Suppressor macrophage treated with lipopolysaccharide for 1 hour (primary cell): ENCODE results near the gene POLR1D.

Experiments
- DNase-seq, 3 donors: peaks; one replicate each; pipeline ENCODE4 v3.0.0-alpha.2; 2020 to 2022

Gene POLR1D

GRCh38 chr13:27641711-27642502, 20.2 kb downstream of the POLR1D start:
- no peak for DNase-seq

DNA sequence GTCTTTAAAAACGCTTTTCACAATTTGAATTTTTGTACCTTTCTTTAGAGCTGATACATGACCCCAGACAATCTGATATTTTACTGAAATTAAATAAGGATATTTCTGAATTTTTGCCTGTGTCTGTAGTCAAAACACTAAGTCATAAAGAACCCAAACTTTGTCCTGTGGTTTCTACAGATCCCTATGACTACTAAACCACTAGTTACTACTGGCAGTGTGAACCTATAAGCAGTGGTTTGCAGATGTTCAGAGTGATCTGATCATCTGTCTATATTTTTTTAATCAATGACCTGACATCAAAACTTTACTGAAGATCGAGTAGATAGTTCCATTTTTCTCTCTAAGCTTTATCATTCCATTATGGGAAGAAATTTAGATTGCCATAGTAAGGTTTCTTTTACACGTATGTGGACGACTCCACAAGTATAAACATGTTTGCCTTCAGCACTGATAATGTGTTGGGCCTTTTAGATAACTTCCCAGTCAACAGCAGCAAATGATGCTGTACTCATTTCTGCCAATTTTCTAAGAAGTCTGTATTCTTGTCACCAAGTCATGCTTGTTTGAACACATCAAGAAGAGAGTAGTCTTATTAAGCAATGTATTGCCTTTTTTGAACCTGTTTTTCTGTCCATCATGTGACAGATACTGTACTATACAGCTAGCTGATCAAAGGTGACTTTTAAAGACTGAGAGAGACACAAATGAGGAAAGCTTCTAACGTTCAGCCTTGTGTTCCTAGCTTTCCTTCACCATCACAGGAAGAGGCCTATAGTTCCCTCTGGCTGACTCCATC, 21.8 kb downstream of the POLR1D start:
- no peak for DNase-seq

DNA sequence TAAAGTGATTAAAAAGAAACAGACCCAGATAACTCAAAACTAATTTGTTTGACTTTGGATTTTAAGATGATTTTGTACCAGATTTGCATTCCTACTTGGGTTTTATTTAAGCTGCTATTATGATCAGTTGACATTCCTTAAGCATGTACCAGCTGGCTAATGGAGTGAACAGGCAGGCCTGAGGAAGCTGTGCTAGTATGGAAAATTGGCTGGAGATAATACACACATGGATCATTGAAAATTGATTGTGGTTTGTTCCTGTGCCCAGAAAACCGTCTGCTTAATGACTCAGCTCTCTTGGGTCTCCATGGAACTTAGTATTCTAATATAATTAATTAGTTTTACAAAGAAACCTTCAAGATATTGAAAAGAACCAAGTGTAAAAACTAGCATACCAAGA, 22.6 kb downstream of the POLR1D start:
- DNase-seq = no peak

DNA sequence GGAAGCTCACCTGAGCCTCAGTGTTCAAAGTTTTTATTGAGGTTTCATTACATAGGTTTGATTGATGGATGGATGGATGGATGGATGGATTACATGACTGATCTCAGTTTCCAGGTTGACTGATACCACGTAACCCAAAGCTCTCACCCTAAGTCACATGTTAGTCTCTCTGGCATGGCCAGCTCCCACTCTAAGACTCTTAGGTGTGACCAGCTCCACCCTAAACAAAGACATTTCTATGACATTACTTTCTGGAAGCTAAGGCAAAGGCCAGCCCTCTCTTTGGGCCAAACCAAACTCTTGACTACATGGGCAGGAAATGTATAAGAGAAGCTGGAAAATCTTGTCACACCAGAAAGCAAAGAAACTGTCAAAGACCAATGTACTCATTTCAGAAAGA, 28.6 kb downstream of the POLR1D start:
- no peak for DNase-seq

DNA sequence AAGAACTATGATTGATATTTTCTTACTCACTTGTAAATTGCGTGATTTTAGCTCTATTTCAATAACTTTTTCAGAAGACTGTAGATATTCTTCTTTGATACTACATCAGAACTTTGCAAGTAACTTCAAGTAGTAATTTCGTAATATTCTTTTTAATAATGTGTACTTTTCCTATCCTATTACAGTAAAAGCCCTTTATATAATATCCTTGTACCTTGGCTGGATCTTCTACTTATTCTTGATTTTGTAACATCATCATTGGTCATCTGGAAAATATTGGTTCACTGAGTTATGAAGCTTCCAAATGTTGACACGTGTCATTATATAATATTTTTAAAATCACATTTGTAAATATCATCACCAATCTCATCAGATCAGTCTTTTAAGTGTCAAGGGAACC, 32.4 kb downstream of the POLR1D start:
- no peak for DNase-seq

- DNase-seq = no peak
These were observed 33.1 kb downstream of the POLR1D start for GRCh38 chr13:27654816-27655215.

DNA sequence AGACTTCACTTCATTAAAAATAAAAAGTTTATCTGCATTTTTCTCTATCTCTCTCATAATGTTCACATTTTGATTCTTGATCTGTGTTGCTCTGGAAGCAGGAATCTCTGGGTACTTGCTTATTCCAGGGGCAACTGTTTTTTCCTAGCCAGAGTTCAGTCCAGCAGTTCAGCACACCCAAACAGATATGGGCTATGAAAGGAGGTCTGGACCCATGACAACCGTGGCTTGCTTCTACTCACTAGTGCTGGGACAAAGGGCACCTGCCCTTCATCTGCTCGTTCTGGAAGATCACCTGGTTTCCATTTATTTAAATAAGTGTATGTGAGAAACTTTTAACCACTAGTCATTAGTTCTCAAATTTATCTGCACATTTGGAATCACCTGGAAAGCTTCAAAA, 36.0 kb downstream of the POLR1D start:
- DNase-seq = no peak

DNA sequence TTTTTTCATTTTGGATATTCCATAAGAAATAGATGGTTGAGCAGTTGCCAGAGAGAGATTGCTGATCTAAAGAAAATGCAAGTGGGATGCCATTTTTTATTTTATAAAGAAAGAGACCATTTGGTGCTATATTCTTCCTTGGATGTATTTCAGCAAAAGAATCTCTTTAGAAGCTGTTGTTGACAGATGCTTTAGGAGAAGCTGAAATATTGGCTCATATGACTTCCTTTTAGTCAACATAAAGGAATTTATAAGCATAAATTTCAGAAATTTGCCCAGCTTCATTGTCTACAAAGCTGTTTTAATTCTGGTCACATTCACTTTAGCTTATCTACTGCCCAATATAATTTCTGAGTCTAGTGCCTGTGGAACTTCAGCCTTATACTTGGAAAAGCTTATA, 36.9 kb downstream of the POLR1D start:
- DNase-seq = no peak

DNA sequence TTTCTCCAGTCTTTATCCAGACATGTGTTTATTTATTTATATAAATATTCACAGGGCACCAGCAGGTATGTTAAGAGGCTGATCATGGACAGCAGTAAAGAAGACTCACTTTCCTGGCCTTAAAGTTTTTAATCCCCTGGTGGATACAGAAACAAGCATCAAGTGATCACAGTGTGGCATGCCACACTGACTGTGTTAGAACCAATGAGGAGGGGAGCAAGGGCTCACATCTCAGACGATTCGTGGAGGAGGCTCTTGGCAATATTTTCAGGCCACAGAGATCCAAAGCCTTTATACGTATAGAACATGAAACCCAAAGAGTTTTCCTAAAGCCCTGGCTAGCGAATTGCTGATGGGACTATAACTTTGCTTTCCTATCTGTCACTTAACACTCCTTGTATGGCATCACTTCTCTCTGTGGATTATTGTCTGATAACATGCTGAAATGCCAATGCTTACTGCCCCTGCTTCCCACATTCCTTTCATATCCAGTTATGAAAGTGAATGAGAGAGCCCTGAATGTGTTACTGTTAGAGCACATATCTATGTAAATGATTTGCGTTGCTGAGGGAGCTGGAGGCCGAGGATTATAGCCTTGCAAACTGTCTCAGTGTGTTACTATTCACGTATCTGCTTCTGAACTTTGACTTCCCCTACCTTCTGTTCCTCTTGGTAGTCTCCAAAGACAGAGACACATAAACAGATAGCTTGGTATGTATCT, 37.6 kb downstream of the POLR1D start:
- DNase-seq = no peak

DNA sequence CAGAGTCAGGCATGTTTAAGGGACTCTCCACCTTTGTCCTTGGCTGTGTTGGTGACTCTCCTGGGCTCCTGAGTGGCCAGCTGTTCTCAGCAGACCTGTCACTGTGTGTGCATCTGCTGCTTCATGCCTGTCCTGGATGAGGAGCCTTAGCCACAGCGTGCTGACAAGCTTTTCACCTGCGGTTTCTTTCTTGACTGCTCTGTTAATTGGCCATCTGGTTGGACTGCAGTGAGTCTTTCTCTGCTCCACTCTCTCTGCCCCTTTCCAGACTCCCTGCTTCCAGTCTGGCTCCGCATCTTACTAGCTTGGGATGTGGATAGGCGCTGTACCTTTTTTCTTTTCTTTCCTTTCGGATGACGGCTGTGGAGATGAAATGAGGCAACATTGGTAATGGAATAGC, 38.8 kb downstream of the POLR1D start:
- no peak for DNase-seq

- no peak for DNase-seq
These were observed 39.3 kb downstream of the POLR1D start for GRCh38 chr13:27661017-27661416.

DNA sequence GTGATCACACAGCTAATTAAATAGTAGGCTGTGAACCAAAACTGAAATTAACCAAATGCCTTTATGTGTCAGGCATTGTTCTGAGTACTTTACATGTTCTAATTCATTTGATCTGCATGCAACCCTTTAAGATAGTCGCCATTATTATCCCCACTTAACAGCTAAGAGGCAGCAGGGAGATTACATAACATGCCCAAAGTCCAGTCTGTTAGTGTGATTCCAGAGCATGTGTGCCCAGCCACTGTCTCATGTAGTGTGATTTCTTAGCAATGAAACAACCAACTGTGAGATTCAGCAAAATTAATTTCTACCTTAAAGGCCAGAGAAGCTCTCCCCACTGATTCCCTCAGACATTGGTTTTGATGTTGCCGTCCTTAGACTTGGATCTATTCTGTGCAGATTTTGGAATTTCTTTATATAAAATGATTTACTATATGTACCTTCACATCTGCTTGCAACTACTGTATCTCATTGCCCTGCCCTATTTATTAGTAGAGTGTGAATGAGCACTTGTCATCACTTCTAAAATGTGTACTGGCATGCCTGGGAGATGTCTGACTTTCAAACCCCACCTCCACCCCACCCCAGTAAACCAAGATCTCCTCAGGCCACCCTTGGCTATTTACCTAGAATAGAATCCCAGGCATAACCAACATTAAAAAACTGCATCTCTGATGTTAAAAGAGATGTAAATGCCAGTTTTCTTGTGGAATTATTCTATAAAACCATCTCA, 41.2 kb downstream of the POLR1D start:
- no peak for DNase-seq

GRCh38 chr13:27663947-27664346, 42.3 kb downstream of the POLR1D start:
- no peak for DNase-seq

DNA sequence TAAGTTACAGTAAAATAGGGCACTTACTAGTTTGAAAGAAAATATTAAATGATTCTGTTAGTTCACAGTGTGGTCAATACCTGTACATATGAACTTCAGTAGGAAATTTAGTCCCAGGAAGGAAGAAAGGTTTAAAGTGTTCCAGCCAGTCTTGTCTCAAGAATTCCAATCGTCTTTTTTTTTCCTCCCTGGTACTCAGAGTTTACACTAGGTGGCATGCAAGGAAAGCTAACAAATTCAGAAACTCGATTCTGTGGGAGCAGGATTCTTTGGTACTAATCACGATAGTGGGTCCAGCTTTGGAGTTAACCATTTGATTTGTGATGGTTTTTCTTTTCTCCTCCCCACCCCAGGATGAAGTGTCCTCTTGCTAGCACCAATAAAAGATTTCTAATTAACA, 43.6 kb downstream of the POLR1D start:
- no peak for DNase-seq

- no peak for DNase-seq
These were observed 44.1 kb downstream of the POLR1D start for GRCh38 chr13:27665761-27666160.

DNA sequence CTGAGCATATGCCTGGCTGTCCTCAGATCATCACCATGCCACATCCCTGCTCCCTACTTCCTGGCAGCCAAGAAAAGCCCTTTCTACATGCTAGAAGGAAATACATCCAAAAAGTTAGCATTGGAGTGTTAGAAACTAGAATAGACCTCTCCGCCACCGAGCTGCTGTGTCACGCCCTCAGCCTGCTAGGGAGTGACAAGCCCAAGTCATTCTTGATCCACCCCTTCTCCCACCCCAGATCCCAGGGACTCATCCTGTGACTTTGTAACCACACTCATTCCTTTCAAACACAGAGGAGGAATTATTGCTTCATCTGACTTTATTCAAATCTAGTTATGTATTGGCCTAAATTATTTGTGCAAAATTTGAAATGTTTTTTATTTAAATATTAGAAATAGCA, 45.3 kb downstream of the POLR1D start:
- DNase-seq = no peak

DNA sequence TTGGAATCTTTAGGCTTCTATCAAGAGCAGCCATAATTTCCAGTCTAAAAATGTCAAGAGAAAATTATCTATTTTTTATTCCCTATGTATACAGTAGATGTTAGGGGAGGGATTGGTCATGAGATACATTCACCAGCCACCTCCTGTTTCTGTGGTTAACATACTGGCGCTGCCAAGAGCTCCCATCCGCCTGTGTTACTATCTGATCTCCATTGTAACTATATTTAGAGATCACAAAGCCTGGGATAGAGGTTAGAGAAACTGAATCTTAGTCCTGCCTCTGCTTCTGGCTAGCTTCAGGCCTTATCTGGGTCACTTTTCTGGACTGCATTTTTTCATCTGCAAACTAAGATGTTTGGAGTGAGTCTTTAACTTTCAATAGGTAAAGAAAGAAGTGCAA, 46.3 kb downstream of the POLR1D start:
- DNase-seq = no peak

GRCh38 chr13:27670861-27671260, 49.2 kb downstream of the POLR1D start:
- DNase-seq = no peak

- no peak for DNase-seq
These were observed 50.3 kb downstream of the POLR1D start for GRCh38 chr13:27672025-27672424.
